SKM-1 (cell line): ENCODE results near the gene FNDC11.
A peak's percentile ranks its signal among the peaks of the same experiment; 100 is the strongest.
"Not testable (repeated sequence)": the region's sequence is repeated elsewhere in the genome, so short reads cannot be mapped to it uniquely, and the experiment has no call there.

Source experiments
- DNase-seq: peaks from one replicate; lab custom pipeline; 2025; ENCODE audit not compliant: unreplicated experiment; lab: John Stamatoyannopoulos, UW

Gene FNDC11

DNA sequence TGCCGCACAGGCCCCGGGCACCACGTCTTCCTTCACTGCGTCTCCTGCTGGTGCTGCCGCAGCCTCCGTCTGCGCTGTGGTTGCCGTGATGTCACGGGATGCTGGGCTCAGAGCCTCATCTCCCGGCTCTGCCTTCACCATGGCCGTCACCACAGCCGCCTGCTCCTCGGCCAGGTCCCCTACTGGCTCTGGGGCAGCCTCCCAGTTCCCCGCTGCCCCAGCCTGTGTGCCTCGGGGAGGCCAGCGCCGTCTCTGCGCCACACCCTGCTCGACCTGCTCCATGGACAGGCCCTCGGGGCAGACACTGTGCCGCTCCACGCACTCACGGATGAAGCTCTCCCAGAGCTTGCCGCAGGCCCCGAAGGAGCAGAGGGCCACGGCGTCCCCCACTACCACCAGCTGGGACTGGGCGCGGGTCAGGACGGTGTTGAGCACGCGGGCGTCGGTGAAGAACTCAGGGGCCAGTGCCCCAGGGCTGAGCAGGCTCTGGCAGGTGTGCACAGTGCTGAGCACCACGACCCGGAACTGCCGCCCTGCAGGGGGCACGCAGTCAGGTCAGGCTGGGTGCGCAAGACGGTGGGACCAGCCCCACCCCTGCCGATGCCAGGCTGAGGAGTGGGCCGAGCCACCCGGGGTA is 11.9 kb downstream of the FNDC11 start:
- DNase-seq: no peak

DNA sequence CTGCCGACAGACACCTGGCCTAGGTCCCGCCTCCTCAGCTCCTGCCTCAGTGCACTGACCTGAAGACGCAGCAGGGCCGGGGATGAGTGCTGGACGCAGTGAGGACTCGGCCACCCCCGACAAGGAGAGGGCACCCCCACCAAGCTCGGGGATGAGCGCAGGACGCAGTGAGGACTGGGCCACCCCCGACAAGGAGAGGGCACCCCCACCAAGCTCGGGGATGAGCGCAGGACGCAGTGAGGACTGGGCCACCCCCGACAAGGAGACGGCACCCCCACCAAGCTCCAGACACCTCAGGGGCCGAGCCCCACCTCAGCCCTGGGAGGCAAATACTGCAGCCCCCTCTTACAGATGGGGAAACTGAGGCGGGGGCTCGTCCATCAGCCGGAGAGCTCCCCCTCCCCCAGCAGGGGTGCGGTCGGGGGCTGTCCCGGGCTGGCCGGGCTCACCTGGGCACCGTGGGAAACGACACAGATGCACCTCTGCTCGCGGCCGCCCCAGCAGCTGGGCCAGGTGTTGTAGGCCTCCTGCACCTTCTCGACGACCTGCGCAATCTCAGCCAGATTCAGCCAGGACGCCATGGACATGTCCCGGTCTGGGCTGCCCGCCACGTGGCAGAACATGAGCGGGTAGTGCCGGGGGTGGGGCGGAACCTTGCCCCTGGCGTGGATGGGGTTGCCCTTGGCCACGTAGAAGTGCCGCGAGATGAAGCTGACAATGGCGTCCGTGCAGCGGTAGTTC is 12.6 kb downstream of the FNDC11 start:
- DNase-seq: no peak

DNA sequence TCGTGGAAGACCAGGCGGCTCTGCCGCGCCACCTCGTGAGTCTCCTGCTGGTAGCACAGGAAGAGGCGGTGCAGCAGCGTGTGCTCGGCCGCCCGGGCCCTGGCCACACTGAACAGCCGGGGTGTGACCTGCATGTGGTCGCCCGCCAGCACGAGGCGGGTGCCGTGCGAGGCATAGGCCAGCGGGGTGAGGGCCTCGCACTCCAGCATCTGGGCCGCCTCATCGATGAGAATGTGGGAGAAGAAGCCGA is 13.1 kb downstream of the FNDC11 start:
- no peak for DNase-seq

DNA sequence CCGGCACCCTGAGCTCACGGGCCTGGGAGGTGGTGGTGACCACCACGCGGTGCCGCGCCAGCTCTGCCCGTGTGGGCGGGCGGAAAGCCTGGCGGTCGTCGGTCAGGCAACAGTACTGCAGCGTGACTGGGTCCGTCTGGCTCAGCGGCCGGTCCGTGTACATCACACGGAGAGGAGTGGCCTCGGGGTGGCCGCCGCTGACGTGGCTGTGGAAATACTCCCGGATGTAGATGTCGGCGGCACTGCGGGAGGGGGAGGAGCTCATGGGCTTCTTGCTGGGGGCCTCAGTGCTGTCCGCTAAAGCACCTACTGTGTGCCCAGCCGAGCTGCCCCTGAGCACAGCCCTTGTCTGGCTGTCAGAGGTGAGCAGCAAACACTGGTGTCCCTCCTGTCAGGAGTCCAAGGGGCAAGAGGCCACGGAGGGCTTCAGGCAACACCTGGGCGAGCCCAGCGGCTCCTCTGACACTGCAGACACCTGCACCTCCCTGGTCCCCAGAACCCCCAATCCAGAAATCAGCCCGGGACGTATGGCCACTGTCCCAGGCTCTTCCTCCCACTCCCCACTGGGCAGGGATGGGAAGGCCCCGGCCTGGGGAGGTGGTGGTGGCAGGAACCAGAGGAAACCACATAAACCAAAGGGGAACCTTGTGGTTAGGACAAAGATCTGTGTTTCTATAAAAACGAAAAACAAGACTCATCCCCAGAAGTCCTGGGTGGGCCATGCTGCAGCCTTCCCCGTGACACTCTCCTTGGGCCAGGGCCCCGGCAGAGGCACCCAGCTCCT is 13.6 kb downstream of the FNDC11 start:
- peak; percentile 64 for DNase-seq

DNA sequence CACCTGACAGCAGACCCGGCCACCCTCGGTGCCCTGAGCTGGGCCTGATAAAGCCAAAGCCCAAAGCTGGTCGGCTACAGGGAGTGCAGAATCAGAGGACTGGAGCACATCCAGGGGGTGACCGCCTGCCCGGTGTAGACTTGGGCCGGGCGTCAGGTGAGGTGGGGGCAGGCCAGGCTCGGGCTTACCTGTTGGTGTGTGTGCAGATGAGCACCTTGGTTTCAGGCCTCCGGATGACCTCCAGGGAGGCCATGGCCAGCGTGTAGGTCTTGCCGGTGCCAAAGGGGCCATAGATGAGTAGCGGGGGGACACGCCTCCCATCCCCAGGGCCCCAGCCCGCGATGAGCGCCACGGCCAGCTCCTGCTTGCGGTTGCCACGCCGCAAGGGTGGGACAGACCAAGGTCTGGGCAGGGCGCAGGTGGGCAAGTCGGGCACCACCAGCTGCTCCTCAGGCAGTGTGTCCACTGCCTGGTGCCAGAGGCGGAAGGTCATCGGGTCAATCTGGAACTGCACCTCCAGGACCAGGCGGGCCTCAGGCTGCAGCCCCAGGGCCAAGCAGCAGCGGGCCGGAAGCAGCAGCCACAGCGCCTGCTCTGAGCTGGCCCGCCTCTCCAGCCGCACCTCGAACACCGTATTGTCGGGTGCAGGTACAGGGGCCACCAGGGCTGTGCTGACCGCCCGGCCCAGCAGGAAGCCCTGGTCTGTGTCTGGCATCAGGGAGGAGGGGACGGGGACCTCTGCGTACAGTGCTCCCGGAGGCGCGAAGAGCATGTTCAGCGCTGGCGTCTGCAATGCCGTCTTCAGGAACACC is 14.4 kb downstream of the FNDC11 start:
- DNase-seq: no peak

DNA sequence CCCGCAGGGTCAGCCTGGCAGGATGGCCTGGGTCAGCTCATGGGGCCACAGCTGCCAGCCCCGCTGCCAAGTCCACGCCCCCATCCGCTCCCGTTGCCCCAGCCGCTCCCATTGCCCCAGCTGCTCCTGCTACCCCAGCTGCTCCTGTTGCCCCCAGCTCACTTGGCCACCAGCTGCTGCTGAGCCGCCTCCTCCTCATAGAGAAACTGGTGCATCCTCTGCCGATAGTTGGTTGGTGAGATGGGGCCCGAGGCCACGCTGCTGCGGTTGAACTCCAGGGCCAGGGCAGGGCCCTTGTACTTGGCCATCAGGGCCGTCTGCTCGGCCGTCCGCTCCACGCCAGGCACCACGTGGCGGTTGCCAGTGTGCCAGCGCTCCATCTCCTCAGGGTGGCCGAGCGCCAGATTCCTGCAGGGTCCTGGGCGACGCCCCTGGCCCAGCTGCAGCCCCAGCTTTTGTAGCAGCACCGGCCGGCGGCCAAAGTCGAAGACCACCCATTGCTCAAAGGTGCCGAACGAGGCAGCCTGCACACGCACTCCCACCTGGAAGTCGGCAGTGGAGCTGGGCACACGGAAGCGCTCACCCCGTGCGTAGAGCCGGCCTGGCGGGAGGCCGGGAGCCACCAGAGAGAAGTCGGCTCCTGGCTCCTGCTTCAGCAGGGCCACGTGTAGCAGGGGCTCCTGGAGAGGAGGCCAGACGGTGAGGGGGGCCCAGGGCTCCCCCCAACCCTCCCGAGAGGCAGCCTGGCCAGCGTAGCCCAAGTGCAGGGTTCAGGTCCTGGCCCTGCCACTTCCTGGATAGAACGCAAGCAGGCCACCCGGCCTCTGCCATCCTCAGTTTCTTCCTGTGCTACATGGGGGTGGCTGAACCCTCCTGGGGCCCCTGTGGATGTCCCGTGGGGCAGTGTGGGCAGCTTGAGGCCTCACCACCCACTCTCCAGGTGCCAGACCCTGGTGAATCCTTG is 15.3 kb downstream of the FNDC11 start:
- no peak for DNase-seq

DNA sequence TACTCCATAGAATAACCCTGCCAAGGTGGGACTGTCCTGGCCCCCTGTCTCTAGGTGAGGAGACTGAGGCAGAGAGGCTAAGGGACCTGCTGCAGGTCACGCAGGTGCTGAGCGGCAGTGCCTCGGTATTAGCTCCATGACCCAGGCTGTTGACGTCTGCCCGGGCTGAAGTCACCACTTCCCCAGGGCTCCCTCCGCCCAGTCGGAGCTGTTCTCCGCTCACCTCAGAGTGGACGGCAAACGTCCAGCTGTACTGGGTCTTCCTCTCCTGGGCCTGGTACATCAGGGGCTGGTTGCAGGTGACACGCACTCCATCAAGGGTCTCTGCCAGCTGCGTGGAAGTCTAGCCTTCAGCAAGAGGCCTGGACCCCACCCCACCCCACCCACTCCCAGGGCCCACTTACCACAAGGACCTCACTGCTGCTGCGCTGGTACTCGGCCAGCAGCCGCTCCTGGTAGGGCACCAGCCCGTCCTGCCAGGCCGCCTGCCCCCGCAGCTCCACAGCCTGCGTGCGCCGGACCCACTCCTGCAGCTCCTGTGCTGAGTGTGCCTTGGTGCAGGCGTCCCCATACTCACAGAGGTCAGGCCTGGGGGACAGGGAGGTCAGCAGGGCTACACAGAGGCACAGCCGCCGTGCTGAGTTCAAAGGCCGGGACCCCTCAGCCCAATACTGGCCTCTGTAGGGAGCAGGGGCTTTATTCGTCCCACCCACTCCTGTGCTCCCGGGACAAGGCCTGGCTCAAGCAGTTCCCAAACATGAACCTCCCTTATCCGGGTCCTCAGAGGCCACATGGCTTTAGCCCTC is 16.5 kb downstream of the FNDC11 start:
- no peak for DNase-seq

DNA sequence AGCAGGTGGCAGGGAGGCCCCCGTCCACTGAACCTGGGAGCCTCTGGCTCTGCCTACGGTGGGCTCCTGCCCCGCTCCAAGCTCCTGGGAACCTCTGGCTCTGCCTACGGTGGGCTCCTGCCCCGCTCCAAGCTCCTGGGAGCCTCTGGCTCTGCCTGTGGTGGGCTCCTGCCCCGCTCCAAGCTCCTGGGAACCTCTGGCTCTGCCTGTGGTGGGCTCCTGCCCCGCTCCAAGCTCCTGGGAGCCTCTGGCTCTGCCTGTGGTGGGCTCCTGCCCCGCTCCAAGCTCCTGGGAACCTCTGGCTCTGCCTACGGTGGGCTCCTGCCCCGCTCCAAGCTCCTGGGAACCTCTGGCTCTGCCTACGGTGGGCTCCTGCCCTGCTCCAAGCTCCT is 17.1 kb downstream of the FNDC11 start:
- not testable (repeated sequence) for DNase-seq

DNA sequence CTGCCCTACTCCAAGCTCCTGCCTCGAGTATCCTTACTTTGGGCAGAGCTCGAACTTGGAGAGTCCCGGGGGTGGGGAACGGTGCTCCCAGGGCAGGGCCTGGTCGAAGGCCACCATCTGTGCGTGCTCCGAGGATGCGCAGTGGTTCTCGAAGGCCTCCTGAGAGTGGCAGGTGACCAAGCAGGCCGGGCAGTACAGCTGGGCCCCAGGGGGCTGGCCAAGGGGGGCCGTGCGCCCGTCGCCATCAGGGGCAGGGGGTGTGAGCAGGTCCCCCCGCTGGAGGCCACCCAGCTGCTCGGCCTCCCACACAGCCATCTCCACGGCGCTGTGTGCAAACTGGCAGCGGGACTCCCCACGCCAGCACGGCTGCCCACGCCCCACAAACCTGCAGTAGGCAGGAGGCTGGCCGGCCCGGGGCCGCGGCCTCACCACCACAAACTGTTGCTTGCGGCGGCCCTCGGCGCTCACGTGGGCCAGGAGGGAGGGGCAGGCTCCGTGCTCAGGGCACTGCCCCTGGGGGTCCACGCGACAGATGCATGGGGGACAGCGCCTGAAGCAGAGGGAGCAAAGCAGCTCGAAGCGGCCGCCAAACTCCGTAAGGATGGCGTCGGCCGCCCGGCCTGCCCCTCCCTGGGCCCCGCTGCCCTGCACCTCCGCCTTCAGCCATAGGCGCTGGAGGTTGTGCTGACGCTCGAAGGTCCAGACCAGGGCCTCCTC is 18.3 kb downstream of the FNDC11 start:
- DNase-seq: no peak

DNA sequence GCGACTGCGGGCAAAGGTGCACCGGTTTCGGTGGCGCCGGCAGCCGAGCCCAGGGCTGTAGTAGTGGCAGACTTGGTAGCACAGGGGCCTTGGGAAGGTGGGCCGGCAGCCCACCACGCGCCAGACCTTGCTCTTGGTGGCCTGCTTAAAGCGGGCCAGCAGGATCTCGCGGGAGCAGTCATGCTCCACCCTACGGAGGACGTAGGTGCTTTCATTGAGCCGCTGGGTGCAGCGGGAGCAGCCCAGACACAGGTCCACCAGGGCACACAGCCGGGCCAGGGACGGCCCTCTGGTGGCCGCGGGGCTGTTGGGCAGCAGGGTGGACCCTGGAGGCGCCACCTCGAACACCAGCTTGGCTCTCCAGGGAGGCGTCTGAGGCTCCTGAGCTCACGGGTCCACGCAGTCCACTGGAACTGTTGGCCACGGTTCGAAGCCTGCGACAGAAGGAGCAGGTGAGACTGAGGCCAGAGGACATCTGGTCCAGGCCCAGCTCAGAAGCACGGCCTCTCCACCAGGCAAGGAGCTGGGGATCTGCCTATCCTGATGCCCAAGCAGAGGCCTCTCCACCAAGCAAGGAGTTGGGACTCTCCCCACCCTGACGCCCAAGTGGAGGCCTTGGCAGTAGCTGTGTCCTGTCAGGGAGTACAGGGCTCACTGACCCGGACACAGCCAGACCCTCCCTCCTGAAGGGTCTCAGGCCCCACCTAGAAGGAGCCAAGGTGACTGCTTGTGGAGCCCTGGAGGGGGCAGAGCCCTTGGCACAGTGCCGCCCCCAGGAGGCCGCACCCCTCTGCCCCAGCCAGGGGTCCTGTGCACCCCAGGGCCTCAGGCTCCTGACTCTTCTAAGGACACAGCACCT is 19.1 kb downstream of the FNDC11 start:
- DNase-seq: no peak

DNA sequence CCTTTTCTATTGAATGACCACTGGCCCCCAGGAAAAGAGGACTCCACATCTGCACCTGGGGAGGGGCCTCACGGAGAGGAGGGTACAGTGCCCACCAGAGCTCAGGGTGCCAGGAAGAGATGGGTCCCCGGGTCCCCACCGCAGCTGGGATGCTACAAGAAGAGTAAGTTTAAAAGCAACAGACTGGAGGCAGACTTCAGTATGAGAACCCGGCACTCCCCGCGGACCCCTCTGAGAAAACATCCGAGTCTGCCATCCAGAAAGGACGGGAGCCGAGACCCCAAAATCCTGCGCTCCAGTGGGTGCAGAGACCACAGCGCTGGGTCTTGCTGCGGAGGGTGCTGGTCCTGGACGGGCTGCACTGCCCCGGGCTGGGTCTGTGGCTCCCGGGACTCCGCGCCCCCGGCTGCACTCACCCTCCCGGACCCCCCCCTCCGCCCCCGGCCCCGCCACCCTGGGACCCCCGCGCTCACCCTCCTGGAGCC is 19.7 kb downstream of the FNDC11 start:
- DNase-seq: no peak

DNA sequence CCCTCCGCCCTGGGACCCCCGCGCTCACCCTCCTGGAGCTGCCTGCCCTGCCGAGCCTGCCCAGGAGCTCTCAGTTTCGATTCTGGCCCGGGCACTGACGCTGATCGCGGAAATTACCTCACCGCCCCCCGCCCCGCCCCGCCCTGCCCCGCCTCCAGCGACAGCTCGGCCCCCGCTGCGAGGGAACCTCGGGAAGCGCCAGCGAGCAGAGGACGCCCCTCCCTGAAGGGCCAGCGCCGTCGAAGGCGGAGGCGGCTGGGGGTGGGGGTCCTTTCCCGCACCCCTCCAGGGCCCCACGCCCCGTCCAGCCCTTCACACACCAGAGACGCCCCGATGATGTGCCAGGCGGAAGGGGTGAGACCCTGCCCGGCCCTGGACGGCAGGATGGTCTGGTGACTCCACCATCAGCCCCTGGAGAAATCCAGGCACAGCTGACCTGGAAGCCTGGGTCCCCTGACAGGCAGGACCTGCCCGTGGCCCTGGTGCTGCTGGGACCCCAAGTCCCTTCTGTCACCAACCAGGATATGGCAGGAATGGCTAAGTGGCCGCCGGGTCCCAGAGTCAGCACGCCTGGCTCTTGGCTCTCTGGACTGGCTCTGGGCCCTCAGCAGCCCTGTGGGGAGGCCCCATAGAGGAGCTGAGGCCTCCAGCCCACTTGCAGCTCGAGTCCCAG is 20.3 kb downstream of the FNDC11 start, which contains the start of gene HELZ2:
TSS of gene HELZ2 (minus strand) at position 84 of the 673 bp plus-strand sequence. CDS start 1,854 bp downstream, outside the sequence.
- no peak for DNase-seq

DNA sequence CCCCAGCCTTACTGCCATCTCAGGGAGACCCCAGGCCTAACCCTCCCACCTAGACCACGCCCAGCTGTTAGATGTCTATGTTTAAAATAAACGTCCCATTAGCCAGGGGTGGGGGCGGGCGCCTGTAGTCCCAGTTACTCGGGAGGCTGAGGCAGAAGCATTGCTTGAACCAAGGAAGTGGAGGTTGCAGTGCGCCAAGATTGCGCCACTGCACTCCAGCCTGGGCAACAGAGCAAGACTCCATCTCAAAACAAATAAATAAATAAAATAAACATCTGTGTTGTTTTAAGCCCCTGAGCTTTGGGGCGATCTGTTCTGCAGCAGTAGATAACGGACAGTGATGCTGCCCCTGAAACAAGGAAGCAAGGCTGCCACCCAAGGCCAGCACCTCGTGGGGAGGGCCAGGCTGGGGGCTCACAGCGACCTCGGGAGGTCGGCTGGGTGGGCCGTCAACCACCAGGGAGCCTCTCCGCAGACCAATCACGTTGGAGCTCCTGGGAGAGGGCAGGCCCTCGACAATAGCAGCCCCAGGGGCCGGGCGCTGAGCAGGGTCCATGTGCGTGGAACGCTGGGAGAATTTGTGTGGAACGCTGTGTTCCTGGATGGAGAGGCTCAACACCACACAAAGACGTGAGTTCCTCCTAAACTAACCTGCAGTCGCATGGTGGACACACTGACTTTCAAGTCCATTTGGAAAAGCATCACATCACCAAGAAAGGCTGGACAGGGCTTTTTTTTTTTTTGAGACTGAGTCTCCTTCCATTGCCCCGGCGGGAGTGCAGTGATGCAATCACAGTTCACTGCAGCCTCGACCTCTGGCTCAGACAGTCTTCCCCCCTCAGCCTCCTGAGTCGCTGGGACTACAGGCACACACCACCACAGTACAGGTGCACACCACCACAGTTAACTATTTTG is 21.1 kb downstream of the FNDC11 start:
- no peak for DNase-seq

DNA sequence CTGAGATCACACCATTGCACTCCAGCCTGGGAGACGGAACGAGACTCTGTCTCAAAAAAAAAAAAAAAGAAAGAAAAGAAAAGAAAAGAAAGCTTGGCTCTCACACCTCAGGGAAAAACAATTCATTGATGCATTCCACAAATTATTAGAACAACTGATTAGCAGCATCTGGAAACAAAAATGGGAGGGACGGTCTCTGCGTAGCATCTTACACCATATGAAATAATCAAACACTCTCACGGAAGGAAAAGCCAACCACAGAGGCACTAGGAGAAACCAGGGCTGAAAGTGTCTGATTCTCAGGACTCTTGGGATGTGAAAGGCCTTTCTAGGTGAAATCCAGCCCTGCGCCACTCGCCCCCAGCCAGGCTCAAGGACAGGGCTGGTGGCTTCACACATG is 22.4 kb downstream of the FNDC11 start:
- DNase-seq: no peak

DNA sequence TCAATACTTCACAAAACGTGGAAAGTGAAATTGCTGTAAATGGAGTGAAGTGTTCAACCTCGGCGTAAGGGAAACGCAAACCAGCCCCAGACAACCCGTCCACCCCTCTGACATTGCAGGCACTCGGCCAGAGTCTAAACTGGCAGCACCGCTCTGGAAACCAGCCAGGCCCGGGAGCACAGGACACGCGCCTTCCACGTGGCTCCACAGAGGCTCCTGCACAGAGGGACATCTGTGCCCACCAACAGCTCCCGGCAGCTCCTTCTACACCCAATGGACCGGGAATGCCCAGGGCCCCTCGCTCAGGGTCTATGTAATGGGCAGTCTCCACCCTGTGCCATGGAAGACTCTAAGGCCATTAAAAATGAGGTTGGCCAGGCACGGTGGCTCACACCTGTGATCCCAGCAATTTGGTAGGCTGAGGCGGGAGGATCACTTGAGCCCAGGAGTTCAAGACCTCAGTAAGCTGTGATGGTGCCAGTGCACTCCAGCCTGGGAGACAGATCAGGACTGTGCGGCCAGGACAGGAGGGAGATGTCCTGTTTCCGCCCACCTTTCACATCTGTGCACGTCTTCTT is 23.4 kb downstream of the FNDC11 start:
- DNase-seq: no peak
